H9 (cell line): ENCODE data around the gene SMARCD3. TPM values are rescaled to one million over a fixed set of nuclear protein-coding genes. Genes with fewer than 3 reads are reported as not detected.

Source experiments
- DNase-seq: peaks from one replicate; pipeline ENCODE4 v3.0.0-alpha.2; 2017
- H2AFZ ChIP-seq: one replicate; pipeline ENCODE4 v1.6.1; 2013; ENCODE audit warnings: mild to moderate bottlenecking, low read length, control low read depth, moderate library complexity
- H2AK5ac ChIP-seq: 2 replicates; pipeline ENCODE4 v1.6.1; 2013; ENCODE audit warnings: low read length, control low read depth, mixed read lengths; ENCODE audit not compliant: insufficient read length
- H2BK120ac ChIP-seq: one replicate; pipeline ENCODE4 v1.6.1; 2013; ENCODE audit warnings: low read depth, mild to moderate bottlenecking, low read length, control low read depth, inconsistent platforms; ENCODE audit not compliant: poor library complexity, severe bottlenecking
- H2BK12ac ChIP-seq: 2 replicates; pipeline ENCODE4 v1.6.1; 2013; ENCODE audit warnings: low read length, control low read depth, mixed read lengths, low read depth; ENCODE audit not compliant: insufficient read length
- H2BK15ac ChIP-seq: 2 replicates; pipeline ENCODE4 v1.6.1; 2013; ENCODE audit warnings: low read depth, low read length, control low read depth
- H2BK20ac ChIP-seq: one replicate; pipeline ENCODE4 v1.6.1; 2013; ENCODE audit warnings: low read depth, mild to moderate bottlenecking, low read length, control low read depth, inconsistent platforms; ENCODE audit not compliant: poor library complexity, severe bottlenecking
- H2BK5ac ChIP-seq: 2 replicates; pipeline ENCODE4 v1.6.1; 2013; ENCODE audit warnings: low read length, control low read depth, mixed read lengths; ENCODE audit not compliant: insufficient read length
- H3K14ac ChIP-seq: 2 replicates; pipeline ENCODE4 v1.6.1; 2013; ENCODE audit warnings: low read length, control low read depth; ENCODE audit not compliant: insufficient read depth
- H3K18ac ChIP-seq: 2 replicates; pipeline ENCODE4 v1.6.1; 2013; ENCODE audit warnings: low read depth, mild to moderate bottlenecking, mixed read lengths, low read length, control low read depth; ENCODE audit not compliant: insufficient read length
- H3K23ac ChIP-seq: 2 replicates; pipeline ENCODE4 v1.6.1; 2013; ENCODE audit warnings: low read length, control low read depth, mixed read lengths, low read depth; ENCODE audit not compliant: insufficient read length
- H3K23me2 ChIP-seq: 2 replicates; pipeline ENCODE4 v1.6.1; 2013; ENCODE audit warnings: low read depth, mild to moderate bottlenecking, mixed read lengths, low read length, control low read depth; ENCODE audit not compliant: insufficient read length, poor library complexity, severe bottlenecking
- H3K27ac ChIP-seq: 2 replicates; pipeline ENCODE4 v1.5.1; 2013; ENCODE audit warnings: low read length, control low read depth, mixed read lengths, low read depth; ENCODE audit not compliant: insufficient read length
- H3K27me3 ChIP-seq: 2 replicates; pipeline ENCODE4 v1.6.1; 2013; ENCODE audit warnings: low read length, control low read depth, inconsistent platforms; ENCODE audit not compliant: insufficient read depth
- H3K4ac ChIP-seq: 2 replicates; pipeline ENCODE4 v1.6.1; 2013; ENCODE audit warnings: low read depth, mild to moderate bottlenecking, control low read depth, inconsistent platforms, low read length, moderate library complexity
- H3K4me1 ChIP-seq: 2 replicates; pipeline ENCODE4 v1.6.1; 2013; ENCODE audit warnings: low read length, control low read depth, inconsistent platforms; ENCODE audit not compliant: insufficient read depth
- H3K4me2 ChIP-seq: 2 replicates; pipeline ENCODE4 v1.6.1; 2013; ENCODE audit warnings: low read length, control low read depth, mixed read lengths; ENCODE audit not compliant: insufficient read length, insufficient read depth
- H3K56ac ChIP-seq: 2 replicates; pipeline ENCODE4 v1.6.1; 2013; ENCODE audit warnings: low read depth, mild to moderate bottlenecking, mixed read lengths, low read length, control low read depth; ENCODE audit not compliant: insufficient read length
- H3K79me1 ChIP-seq: 2 replicates; pipeline ENCODE4 v1.6.1; 2013; ENCODE audit warnings: low read depth, mild to moderate bottlenecking, moderate library complexity, low read length, control low read depth, inconsistent platforms; ENCODE audit not compliant: insufficient read depth, poor library complexity, severe bottlenecking
- H3K79me2 ChIP-seq: 2 replicates; pipeline ENCODE4 v1.6.1; 2013; ENCODE audit warnings: low read length, control low read depth, inconsistent platforms; ENCODE audit not compliant: insufficient read depth
- H3K9ac ChIP-seq: 2 replicates; pipeline ENCODE4 v1.6.1; 2013; ENCODE audit warnings: low read length, control low read depth, mixed read lengths; ENCODE audit not compliant: insufficient read length; ENCODE audit errors: extremely low read depth
- H3K9me3 ChIP-seq: one replicate; pipeline ENCODE4 v1.6.1; 2013; ENCODE audit warnings: low read depth, low read length, inconsistent platforms; ENCODE audit not compliant: control insufficient read depth
- H3T11ph ChIP-seq: one replicate; pipeline ENCODE4 v1.6.1; 2013; ENCODE audit warnings: mild to moderate bottlenecking, low read length, control low read depth, inconsistent platforms
- H4K20me1 ChIP-seq: one replicate; pipeline ENCODE4 v1.6.1; 2013; ENCODE audit not compliant: control insufficient read depth, insufficient read length, insufficient read depth
- H4K5ac ChIP-seq: 2 replicates; pipeline ENCODE4 v1.6.1; 2013; ENCODE audit warnings: low read depth, mild to moderate bottlenecking, mixed read lengths, low read length, control low read depth; ENCODE audit not compliant: insufficient read length
- H4K8ac ChIP-seq: replicated peaks from 2 replicates; pipeline ENCODE4 v1.6.1; 2013; ENCODE audit warnings: low read length, control low read depth, mixed read lengths, low read depth; ENCODE audit not compliant: insufficient read length
- H4K91ac ChIP-seq: 2 replicates; pipeline ENCODE4 v1.6.1; 2013; ENCODE audit warnings: low read depth, mild to moderate bottlenecking, moderate library complexity, mixed read lengths, low read length, control low read depth; ENCODE audit not compliant: insufficient read length
- H3K27ac Mint-ChIP-seq, 3 experiments: 2 replicates in 2 of 3; 3 replicates in 1 of 3; pipeline ENCODE4 v1.8.0; 2020 to 2021; ENCODE audit warnings: mixed read lengths in 3 of 3, mild to moderate bottlenecking in 1 of 3, moderate library complexity in 1 of 3
- H3K27me3 Mint-ChIP-seq: 2 replicates; pipeline ENCODE4 v1.8.0; 2021; ENCODE audit warnings: low read depth, mild to moderate bottlenecking, moderate library complexity, mixed read lengths
- H3K36me3 Mint-ChIP-seq, 3 experiments: 2 replicates in 2 of 3; 3 replicates in 1 of 3; pipeline ENCODE4 v1.8.0; 2020 to 2021; ENCODE audit warnings: low read depth in 3 of 3, mixed read lengths in 3 of 3; ENCODE audit not compliant: insufficient read depth in 1 of 3
- H3K4me1 Mint-ChIP-seq, 2 experiments: 2 replicates each; pipeline ENCODE4 v1.8.0; 2020; ENCODE audit warnings: mixed read lengths in 2 of 2
- H3K4me3 Mint-ChIP-seq, 2 experiments: 2 replicates in 1 of 2; 3 replicates in 1 of 2; pipeline ENCODE4 v1.8.0; 2020 to 2021; ENCODE audit warnings: mild to moderate bottlenecking in 2 of 2, mixed read lengths in 2 of 2, moderate library complexity in 1 of 2
- H3K9me3 Mint-ChIP-seq, 2 experiments: 2 replicates in 1 of 2; 3 replicates in 1 of 2; pipeline ENCODE4 v1.8.0; 2020; ENCODE audit warnings: mild to moderate bottlenecking in 2 of 2, mixed read lengths in 2 of 2, moderate library complexity in 1 of 2
- WGBS: extraction: QIAGEN DNeasy Blood & Tissue Kit; methylation state at CpG from one replicate; pipeline ENCODE4 v1.1.7; 2013; ENCODE audit warnings: missing lambda C conversion rate, low lambda C conversion rate, mixed read lengths; ENCODE audit not compliant: insufficient read length; ENCODE audit errors: extremely low coverage; 5-methylcytosine and 5-hydroxymethylcytosine counted together
- total RNA-seq: library from RNA; stranded (reverse); gene quantifications from 2 replicates; pipeline ENCODE4 v1.2.1, GENCODE V29; 2021
- TF ChIP-seq, protein P1 (sequence below): fragments of 200-600 bp; sonication (generic); conservative IDR thresholded peaks from 3 replicates; pipeline ENCODE4 v1.8.0; 2021; ENCODE audit warnings: antibody characterized with exemption, mild to moderate bottlenecking

SMARCD3 gene
- total RNA-seq, 1 experiment from 2014 or later, result 5.0 TPM

DNA sequence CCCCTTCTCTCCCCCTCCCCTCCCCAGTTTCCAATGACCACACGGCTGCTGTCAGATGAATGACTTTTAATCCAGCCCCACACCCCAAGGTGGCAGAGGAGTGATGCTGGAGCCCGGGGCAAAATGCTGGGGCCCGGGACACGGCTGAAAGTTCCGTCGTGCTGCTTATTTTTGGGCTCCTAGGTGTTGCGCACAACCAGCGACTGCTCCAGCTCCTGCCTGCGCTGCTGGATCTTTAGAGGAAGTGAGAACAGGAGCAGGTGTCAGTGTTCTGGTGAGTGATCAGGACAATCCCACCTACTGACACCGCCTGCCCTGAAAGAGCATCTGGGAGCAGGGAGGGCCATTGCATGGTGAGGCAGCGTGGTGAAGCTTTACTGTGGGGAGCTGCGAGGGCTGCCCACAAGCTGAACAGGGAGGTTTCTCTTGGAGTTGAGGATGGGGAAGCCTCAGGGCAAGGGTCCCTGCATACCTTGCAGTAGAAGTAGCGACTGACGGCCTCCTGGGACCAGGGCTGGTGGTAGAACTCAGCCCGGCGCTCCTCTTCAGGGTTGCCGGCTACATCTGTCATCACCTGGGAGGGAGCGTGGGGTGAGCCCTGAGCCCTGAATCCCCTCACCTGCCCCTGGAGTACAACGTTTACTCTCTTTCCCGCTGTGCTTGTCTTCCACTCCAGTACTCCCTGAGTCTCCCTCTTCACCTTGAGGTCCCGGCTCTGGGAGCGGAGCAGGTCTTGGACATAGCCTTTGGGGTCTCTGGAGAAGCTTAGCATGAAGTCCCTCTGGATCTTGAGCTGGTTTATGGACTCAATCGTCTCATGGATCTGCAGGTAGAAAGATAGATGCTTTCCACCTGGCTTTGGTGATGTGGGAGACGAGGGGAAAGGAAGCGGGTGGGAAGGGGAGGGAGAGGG, 9.3 kb downstream of the SMARCD3 start:
- no peak overlapping the region for H2BK15ac ChIP-seq
- H3T11ph ChIP-seq, result no peak overlapping the region
- no peaks in the 10 kb centered on the region for H3K9me3 Mint-ChIP-seq
- DNase-seq, result no peak
- no peak overlapping the region for H2BK20ac ChIP-seq
- no peaks in the 10 kb centered on the region for H4K20me1 ChIP-seq
- H3K14ac ChIP-seq, result no peak overlapping the region
- peaks cover 4 to 27% (median 19%) of the 10 kb centered on the region in 3 experiments; a peak in 6 of 7 replicates for H3K36me3 Mint-ChIP-seq
- H3K79me2 ChIP-seq, result no peaks in the 10 kb centered on the region
- no peaks in the 10 kb centered on the region for H3K27me3 ChIP-seq
- H4K91ac ChIP-seq, result no peak overlapping the region
- no peak overlapping the region for H3K4me2 ChIP-seq
- H3K23me2 ChIP-seq, result no peaks in the 10 kb centered on the region
- H3K18ac ChIP-seq, result no peak overlapping the region
- no peak overlapping the region for H3K27ac Mint-ChIP-seq
- no peak overlapping the region for H3K56ac ChIP-seq
- no peak overlapping the region for H4K5ac ChIP-seq
- no peak overlapping the region for H2AFZ ChIP-seq
- peaks cover 10% of the 10 kb centered on the region for H3K27me3 Mint-ChIP-seq
- TF ChIP-seq, protein P1, sequence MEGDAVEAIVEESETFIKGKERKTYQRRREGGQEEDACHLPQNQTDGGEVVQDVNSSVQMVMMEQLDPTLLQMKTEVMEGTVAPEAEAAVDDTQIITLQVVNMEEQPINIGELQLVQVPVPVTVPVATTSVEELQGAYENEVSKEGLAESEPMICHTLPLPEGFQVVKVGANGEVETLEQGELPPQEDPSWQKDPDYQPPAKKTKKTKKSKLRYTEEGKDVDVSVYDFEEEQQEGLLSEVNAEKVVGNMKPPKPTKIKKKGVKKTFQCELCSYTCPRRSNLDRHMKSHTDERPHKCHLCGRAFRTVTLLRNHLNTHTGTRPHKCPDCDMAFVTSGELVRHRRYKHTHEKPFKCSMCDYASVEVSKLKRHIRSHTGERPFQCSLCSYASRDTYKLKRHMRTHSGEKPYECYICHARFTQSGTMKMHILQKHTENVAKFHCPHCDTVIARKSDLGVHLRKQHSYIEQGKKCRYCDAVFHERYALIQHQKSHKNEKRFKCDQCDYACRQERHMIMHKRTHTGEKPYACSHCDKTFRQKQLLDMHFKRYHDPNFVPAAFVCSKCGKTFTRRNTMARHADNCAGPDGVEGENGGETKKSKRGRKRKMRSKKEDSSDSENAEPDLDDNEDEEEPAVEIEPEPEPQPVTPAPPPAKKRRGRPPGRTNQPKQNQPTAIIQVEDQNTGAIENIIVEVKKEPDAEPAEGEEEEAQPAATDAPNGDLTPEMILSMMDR, result no peak
- no peak overlapping the region for H3K9ac ChIP-seq
- no peak overlapping the region for H3K23ac ChIP-seq
- no peak overlapping the region for H3K27ac ChIP-seq
- no peak overlapping the region for H2BK12ac ChIP-seq
- WGBS, result no CpG with 5 or more reads among the region's 25 CpGs
- no peak overlapping the region for H4K8ac ChIP-seq
- H2BK5ac ChIP-seq, result no peak overlapping the region
- no peak overlapping the region for H2AK5ac ChIP-seq
- peaks cover 16 to 17% of the 10 kb centered on the region in 2 experiments for H3K4me1 Mint-ChIP-seq
- no peaks in the 10 kb centered on the region for H3K79me1 ChIP-seq
- H3K4me3 Mint-ChIP-seq, result no peak overlapping the region; a peak in 1 of 5 replicates
- H3K4ac ChIP-seq, result no peak overlapping the region
- H3K4me1 ChIP-seq, result no peaks in the 10 kb centered on the region
- no peaks in the 10 kb centered on the region for H3K9me3 ChIP-seq
- no peak overlapping the region for H2BK120ac ChIP-seq
